ENCODE measurements around the gene MRM2. TPM values are rescaled to one million over a fixed set of nuclear protein-coding genes. Genes with fewer than 3 reads are reported as not detected.

Gene MRM2
- total RNA-seq, 4 donors from 2014 or later: 12.2 to 15.5 (median 14.1) TPM

GRCh38 chr7:2282185-2282751 is 40.3 kb upstream of the MRM2 start:
- TF ChIP-seq CTCF (IDR thresholded peaks at IDR 0.05; ENCODE audit: low read depth): no peak

- TF ChIP-seq CTCF (IDR thresholded peaks at IDR 0.05; ENCODE audit: low read depth): no peak
Measured at GRCh38 chr7:2281541-2281940, 39.5 kb upstream of the MRM2 start.

- TF ChIP-seq CTCF (IDR thresholded peaks at IDR 0.05; ENCODE audit: low read depth): no peak
Measured at GRCh38 chr7:2280424-2280823, 38.4 kb upstream of the MRM2 start.

GRCh38 chr7:2279896-2280295 is 37.9 kb upstream of the MRM2 start:
- TF ChIP-seq CTCF (IDR thresholded peaks at IDR 0.05; ENCODE audit: low read depth): no peak

GRCh38 chr7:2278026-2278425 is 36.0 kb upstream of the MRM2 start:
- no peak for TF ChIP-seq CTCF (IDR thresholded peaks at IDR 0.05; ENCODE audit: low read depth)

- TF ChIP-seq CTCF (IDR thresholded peaks at IDR 0.05; ENCODE audit: low read depth): no peak
Measured at GRCh38 chr7:2276107-2276506, 34.1 kb upstream of the MRM2 start.

GRCh38 chr7:2275101-2275500 is 33.1 kb upstream of the MRM2 start:
- TF ChIP-seq CTCF (IDR thresholded peaks at IDR 0.05; ENCODE audit: low read depth): no peak
